HG03460 (cell line): ENCODE data around the gene TBC1D9.
"Not testable (repeated sequence)": the region's sequence is repeated elsewhere in the genome, so short reads cannot be mapped to it uniquely, and the experiment has no call there.

ENCODE experiments used
- ATAC-seq: cut with Tn5 transposase; IDR thresholded peaks from one replicate; pipeline ENCODE4 v1.9.1; 2021; ENCODE audit not compliant: unreplicated experiment

TBC1D9 gene

DNA sequence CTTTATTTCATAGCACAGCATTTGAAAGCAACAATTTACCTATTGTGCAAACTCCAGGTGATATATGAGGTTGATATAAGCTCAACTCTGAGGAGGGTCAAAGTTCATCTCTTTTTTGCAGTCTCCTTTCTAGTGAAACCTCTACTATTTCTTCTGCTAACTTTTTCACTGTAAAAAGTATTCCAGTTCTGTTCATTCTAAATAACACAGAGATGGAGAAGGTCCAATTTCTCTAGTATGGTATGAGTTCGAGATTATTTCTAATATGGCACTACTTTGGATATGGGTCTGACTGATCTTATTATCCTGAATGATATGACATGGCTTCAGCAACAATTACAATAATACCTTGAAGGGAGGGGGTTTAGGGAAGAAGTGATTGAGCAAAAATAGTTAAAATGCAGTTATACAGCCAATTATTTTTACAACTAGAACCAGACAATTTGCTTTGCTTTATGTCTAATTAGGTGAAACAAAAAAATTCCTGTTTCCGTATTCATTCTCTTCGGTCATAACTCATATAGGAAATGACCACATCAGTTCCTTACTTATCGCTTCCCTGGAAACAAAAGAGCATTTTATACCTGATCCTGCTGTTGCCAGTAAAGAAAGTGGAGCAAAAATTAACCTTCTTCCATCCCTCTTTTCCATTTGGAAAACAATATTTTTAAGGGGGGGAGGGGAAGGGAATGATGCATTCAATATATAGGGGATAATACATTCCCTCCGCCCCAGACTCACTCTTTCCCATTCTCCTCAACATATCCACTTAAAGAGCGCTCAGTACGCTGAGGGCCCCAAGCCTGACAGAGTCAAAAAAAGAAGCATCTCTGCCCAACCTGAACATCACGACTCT, 1.0 kb downstream of the TBC1D9 start:
- no peak for ATAC-seq

DNA sequence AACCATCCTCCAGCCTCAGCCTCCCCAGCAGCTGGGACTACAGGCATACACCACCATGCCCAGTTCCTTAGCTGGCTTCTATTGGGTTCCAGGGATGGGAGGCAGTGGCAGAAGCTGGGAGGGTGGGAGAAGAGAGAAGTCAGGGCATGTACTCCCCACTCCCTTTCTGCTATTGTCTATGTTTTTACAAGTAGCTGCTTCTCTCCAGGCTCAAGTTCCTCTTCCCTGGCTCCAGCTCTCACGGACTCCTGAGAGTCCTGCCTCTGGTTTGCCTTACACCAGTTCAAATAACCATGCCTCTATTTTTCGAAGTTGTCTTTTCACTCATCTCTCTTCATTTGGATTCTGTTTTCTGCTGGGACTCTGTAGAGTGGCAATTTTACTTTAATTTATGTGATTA, 2.9 kb downstream of the TBC1D9 start:
- no peak for ATAC-seq

DNA sequence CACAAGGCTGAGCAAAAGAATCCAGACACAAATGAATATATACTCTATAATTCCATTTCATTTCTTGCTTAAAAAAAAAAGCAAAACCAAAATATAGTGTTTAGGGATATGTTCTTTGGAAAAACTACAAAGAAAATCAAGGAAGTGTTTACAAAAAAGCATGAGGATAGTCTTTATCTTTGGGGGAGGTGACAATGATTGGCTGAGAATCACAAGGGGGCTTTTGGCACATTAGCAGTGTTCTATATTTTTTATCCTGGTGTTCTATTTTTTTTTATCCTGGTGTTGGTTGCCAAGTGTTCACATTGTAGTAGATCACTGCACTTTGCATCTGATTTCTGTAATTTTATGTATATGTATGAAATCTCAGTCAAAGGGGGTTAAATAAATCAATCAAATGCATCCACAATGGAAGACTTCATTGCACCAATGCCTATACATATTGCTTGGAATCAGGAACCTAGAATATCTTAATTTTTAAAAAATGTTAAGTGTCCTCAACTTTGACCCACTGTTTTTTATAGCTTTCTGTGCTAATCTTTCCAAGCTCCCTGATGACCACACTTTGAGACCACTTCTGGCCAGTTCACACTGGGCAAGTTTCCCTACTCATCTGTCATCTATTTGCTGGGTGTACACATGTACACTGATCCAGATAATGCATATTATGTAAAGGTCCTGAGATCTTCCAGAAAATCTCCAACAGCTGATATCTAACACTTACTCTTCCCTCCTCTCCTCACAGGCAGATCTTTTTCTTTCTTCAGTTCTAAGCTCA, 3.7 kb downstream of the TBC1D9 start:
- ATAC-seq: no peak

DNA sequence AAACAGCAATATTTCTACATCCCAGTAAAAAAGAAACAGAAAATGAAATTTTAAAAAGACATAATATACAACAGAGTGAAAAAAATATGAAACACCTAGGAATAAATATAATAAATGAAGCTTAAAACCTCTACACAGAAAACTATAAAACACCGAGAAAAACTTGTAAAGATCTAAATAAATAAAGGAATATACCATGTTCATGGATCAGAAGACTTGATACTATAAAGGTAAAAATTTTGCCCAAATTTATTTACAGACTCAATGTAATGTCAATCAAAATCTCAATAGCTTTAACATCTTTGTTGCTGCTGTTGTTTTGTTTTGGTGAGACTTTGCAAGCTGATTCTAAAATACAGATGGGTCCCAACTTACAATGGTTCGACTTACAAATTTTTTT, 5.7 kb downstream of the TBC1D9 start:
- ATAC-seq: no peak

DNA sequence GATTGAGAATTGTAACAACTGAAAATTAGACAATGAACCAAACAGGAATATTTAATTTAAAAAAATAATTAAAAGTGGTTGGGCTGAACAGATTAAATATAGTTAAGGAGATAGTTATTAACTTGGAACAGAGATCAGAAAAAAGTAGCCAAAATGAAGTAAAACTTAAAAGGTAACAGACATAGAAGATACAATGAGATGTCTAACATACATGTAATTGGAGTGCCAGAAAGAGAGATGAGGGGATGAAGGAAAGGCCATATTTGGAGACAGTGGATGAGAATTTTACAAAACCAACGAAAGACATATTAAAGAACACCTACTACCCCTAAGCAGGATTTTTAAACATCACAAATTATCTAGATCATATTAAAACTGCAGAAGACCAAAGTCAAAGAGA, 8.0 kb downstream of the TBC1D9 start:
- ATAC-seq: no peak

DNA sequence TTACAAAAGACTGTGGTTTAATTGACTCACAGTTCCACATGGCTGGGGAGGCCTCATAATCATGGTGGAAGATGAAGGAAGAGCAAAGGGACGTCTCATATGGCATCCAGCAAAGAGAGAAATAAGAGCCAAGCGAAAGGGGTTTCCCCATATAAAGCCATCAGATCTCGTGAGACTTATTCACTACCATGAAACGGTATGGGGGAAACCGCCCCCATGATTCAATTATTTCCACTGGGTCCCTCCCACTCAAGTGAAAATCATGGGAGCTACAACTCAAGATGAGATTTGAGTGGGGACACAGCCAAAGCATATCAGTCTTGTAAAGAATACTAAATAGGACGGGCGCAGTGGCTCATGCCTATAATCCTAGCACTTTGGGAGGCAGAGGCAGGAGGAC, 9.6 kb downstream of the TBC1D9 start:
- not testable (repeated sequence) for ATAC-seq

DNA sequence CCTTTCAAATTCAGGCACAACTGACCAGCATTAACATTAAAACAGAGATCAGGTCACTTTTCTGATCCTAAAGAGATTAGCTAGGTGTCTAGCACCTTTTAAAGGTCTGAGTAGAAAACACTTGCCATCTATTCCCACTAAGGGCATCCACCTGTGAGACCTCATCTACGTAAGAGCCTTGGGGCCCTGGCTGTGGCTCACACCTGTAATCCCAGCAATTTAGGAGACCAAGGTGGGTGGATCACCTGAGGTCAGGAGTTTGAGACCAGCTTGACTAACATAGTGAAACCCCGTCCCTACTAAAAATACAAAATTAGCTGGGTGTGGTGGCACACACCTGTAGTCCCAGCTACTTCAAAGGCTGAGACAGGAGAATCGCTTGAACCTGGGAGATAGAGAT, 11.8 kb downstream of the TBC1D9 start:
- no peak for ATAC-seq

DNA sequence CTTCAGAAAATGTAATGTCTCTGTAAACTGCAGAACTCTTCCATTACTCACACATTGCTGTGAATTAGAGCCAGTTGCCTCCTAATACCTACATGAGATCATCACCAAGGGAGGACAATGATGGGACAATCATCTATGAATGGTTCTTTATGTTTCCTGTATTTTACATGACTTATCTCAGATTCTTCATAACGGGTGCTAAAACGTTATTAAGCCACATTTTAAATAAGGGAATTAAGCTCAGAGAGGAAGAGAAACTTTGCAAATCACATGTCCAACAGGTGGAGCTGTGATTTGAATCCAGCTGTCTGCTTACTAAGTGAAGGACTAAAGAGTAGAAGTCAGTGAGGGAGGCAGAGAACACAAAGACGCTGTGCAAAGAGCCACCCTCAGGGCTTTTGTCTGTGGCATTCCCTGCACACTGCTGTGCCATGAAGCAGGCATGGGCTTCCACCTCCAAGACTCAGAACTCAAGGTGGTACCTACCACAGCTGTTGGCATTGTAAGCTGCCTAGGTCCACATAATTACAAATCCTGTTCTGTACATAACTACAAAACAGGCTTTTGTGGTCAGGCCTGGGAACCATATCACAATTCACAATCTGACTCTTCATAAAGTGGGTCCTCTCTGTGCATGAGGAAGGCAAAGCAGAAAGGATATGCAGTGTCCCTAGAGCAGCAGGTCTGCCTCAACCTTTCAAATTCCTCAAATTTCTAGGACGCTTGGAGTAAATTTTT, 12.8 kb downstream of the TBC1D9 start:
- ATAC-seq: peak; percentile 70

DNA sequence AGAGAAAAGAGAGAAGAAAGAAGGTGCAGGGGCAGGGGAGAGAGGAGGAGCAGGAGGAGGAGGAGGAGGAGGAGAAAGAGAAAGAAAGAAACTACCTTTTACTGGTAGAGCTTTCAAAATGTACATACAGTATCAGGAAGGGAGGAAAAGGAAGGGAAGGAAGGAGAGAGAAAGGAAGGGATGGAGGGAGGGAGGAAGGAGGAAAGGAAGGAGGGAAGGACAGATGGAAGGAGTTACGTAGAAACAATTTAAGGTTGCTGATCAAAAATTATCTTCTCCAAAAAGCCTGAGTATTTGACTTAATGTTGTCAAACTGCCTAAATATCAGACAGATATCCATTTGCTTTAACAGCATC, 13.4 kb downstream of the TBC1D9 start:
- ATAC-seq: peak; percentile 21

DNA sequence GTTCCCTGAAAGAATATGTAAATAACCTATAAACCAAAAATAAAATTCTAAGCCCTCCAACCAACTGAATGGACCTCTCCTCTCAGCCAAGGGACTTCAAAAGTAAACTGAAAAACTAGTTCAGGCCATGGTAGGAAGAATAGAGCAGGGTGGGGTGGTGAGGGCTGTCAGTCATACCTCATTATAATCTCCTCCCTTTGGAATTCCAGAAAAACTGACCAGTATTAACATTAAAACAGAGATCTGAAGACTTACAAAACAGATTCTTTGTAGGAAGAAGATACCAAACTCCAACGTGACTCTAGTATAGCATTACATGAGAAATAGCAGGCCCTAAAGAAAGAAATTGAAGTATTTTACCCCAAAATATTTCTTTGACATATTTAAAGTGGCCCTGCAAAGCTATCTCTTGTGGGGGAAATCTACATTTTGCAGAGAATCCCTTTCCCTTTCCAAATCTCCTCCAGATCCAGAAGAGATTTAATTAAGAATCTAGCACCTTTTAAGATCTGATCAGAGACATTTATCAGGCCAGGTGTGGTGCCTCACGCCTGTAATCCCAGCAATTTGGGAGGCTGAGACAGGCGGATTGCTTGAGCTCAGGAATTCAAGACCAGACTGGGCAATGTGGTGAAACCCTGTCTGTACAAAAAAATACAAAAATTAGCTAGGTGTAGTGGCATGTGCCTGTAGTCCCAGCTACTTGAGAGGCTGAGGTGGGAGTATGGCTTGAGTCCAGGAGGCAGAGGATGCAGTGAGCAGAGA, 15.1 kb downstream of the TBC1D9 start:
- no peak for ATAC-seq

DNA sequence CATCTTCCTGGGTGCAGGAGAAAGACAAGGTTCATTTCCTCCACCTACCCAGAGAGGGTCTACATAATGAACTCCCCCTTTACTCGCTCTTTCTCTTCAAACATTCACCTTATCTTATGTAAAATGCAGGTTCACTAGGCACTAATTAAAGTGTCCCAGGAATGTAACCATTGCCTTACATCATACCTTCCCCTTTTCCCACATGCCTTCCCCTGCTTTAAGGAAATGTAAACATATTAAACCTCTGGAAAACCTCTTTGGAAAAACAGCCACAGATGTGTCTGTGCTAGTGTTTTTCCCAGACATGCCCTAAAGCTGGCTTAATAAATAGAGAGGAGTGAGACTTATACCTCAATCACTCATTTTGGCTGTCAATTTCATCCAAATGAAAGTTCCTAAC, 15.8 kb downstream of the TBC1D9 start:
- no peak for ATAC-seq

DNA sequence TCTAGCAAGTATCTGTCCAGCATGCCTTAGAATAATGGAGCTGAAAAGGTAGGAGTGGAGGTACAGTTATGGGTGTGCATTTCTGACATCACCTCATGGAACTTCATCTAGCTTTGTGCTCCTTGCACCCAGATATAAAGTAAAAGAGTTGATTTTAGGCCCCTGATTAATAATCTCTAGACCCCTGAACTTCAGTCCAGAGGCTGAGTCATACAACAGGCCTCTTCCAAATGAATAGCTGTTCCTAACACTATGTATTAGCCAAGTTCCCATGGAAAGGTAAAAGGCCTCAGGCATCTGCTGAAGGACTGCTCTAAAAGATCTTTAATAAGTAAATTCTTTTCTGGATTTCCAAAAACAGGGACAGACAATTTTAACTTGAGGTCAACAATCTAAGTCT, 16.2 kb downstream of the TBC1D9 start:
- no peak for ATAC-seq

DNA sequence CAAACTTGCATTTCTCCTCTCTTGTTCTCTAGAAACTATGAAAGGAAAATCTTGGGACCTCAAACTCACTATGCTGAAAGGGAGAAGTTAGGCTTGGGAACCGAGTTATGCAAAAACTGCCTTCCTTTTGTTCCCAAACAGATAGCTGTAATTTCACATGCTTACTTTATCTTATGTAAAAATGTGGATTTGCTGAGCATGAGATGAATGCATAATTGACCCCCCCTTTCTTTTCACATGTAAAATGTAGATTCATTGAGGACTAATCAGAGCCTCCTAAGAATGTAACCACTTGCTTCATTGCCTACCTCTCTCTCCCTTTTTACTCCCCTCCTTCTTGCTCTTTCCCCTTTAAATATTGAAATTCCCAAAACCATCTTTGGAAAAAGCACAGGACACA, 18.0 kb downstream of the TBC1D9 start:
- no peak for ATAC-seq

DNA sequence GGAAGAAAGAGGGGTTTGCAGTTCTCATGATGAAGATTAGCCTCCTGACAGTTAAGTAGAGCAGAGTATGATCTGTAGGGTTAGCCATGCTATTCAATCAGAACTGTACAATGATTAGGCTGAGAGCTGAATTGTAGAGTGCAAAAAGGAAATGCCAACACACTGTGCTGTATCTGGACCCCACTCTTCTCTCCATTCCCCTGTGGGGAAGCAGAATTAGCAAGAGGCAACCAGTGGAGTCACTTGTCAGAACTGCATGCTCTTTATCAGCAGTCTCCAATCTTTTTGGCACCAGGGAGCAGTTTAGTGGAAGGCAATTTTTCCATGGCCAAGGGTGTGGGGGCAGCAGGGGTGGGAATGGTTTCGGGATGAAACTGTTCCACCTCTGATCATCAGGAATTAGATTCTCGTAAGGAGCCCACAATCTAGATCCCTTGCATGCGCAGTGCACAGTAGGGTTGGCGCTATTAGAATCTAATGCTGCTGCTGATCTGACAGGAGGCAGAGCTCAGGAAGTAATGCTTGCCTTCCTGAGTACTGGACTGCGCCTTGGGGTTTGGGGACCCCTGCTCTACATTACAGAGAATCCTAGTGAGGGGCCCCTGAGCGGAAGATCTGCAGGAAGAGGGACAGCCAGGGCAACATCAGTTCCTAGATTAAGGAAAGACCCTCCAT, 19.4 kb downstream of the TBC1D9 start:
- no peak for ATAC-seq

DNA sequence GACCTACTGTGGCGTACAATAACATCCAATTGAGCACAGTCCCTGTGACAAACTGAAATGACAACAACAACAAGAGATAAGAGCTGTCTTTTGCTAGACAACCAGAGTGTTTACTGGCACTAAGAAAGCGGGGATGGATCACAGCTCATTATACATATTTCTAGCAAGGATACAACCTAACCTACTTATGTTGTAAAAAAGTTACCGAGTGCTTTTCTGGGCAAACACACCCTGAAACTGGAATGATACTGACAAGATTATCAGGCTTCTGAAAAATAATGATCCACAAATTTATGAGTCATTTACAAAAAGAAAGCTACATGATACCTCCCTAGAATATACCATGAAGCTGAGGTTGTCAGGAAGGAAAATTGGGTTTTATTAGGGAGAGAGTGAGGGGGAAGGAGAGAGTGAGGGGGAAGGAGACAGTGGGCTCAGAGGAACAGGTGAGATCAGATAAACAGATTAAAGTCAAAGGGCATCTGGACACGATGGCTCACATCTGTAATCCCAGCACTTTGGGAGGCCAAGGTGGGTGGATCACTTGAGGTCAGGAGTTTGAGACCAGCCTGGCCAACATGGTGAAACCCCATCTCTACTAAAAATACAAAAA, 20.3 kb downstream of the TBC1D9 start:
- no peak for ATAC-seq

DNA sequence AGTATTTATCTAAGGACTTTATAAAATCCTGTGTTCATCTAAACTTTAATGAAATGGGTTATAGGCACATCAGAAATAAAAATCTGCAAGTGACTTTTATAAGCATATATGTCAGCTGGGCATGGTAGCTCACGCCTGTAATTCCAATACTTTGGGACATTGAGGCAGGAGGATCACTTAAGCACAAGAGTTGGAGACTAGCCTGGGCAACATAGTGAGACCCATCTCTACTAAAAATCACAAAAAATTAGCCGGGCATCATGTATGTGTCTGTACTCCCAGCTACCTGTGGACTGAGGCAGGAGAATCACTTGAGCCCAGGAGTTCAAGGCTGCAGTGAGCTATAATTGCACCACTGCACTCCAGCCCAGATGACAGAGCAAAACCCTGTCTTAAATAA, 20.9 kb downstream of the TBC1D9 start:
- no peak for ATAC-seq

DNA sequence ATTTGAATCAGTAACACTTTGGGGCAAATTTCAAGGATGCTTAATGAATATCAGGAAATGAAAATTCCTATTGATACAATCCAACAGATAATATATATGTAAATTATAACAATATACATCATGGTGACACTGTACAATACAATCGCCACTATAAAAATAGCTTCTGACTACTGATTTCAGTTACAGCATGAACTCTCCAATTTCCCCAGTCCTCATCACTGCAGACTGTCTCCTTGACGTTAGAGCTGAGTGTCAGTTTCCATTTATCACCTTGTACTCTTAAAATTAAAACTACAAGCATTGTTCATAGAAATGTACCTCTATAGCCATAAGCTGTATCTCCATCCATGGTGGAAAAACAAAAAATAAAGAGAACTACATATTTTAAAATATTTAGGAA, 23.4 kb downstream of the TBC1D9 start:
- no peak for ATAC-seq

DNA sequence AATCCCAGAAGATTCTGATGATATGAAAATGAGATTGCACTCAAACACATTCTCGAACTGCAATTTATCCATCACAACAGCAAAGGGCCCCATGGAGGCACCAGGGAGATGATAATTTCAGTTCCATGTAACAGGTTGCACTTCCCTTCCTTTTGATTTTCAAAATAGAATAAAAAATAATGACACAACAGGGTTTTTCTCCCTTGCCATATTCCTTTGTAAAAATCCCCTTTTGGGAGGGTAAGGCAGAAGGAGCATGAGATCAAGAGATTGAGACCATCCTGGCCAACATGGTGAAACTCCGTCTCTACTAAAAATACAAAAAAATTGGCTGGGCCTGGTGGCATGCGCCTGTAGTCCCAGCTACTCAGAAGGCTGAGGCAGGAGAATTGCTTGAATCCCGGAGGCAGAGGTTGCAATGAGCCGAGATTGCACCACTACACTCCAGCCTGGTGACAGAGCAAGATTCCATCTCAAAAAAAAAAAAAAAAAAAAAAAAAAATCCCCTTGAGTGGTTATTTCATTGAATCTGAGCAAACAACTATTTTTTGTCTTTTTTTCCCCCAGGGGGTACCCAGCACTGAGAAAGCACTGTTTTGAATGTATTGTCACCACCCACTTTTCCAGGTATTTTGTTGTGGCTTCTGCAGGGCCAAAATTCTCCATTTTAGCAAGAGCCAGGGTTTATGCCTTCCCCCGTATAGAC, 26.7 kb downstream of the TBC1D9 start:
- ATAC-seq: no peak

DNA sequence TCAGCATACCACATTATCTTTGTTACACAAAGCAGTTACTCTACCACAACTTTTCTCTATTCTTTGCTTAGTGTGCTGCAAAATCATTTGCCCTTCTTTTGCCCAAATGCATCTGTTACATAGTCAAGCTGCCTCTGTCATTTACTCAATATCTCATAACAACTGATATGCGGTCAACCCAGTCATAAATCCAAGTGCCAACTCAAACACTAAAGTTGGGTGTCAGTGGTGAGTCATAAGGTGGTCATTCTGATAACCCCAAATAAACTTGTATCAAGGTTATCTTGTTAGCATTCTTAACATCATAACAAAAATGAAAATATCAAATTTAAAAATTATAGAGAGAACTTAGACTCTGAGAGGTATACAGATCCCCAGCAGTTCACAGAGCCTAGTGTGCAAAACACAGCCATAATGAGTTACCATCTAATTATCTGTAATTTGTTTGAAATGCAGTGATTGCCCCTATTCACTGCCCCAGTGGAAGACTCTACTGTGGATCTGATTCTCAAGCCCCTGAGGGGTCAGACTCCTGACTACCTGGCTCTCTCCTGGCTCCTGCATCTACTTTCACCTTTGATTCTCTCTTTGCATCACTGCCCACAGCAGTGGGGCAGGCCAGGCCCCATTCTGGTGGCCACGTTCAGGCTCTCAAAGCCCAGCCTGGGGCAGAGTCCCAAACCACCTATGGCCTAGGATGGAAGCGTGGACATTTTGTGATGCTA, 29.2 kb downstream of the TBC1D9 start:
- no peak for ATAC-seq
